Measurements from ENCODE around the gene PLD6.
A peak's percentile ranks its signal among the peaks of the same experiment; 100 is the strongest.
"Not testable (repeated sequence)": the region's sequence is repeated elsewhere in the genome, so short reads cannot be mapped to it uniquely, and the experiment has no call there.

The PLD6 gene

GRCh38 chr17:17206124-17206912 is at the start of gene PLD6:
PLD6 (minus strand) TSS chr17:17206333; CDS start chr17:17206286, 47 bp downstream.
- DNase-seq, result peak; percentile 86

GRCh38 chr17:17255689-17256088 is 49.6 kb upstream of the PLD6 start:
- DNase-seq, result not testable (repeated sequence)

DNA sequence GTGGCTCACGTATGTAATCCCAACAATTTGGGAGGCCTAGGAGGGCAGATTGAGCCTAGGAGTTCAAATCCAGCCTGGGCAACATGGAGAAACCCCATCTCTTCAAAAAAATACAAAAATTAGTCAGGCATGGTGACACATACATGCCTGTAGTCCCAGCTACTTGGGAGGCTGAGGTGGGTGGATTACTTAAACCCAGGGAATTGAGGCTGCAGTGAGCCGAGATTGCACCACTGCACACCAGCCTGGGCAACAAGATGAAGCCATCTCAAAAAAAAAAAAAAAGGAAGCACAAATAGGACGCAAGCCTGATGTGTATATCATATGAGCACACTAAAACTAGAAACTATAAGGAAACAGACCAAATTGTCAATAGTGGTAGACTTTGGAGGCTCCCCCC is 47.9 kb upstream of the PLD6 start:
- DNase-seq, result no peak

- no peak for DNase-seq
These were observed 47.3 kb upstream of the PLD6 start for GRCh38 chr17:17253406-17253805.

- DNase-seq, result no peak
These were observed 46.1 kb upstream of the PLD6 start for GRCh38 chr17:17252149-17252661.

DNA sequence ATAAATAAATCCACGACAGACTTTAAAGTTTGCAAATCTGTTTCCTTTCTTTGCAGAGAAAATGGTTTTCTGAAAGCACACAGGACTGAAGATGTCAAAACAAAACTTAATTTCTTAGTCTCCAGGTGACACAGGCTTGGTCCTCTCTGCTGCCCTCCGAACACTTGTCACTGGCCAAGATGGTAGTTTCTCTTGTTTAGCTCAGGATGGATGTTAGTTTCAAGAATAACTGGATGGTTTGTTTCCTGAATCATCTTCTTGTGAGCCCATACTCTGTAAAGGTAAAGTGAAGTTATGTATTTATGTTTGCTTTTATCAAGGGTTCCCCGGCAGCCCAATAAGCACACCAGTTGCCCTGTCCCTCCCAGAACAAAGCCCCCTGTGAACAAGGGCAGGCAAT is 40.7 kb upstream of the PLD6 start:
- no peak for DNase-seq

- DNase-seq, result no peak
These were observed 37.0 kb upstream of the PLD6 start for GRCh38 chr17:17243163-17243562.

- no peak for DNase-seq
These were observed 36.1 kb upstream of the PLD6 start for GRCh38 chr17:17242246-17242645.

DNA sequence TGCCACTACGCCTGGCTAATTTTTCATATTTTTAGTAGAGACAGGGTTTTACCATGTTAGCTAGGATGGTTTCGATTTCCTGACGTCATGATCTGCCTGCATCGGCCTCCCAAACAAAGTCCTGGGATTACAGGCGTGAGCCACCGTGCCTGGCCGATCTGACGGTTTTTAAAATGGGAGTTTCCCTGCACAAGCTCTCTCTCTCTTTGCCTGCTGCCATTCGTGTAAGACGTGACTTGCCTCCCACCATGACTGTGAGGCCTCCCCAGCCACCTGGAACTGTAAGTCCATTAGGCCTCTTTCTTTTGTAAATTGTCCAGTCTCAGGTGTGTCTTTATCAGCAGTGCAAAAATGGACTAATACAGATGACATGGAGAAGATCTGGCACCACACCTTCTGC is 35.5 kb upstream of the PLD6 start:
- no peak for DNase-seq

- no peak for DNase-seq
These were observed 33.7 kb upstream of the PLD6 start for GRCh38 chr17:17239832-17240231.

DNA sequence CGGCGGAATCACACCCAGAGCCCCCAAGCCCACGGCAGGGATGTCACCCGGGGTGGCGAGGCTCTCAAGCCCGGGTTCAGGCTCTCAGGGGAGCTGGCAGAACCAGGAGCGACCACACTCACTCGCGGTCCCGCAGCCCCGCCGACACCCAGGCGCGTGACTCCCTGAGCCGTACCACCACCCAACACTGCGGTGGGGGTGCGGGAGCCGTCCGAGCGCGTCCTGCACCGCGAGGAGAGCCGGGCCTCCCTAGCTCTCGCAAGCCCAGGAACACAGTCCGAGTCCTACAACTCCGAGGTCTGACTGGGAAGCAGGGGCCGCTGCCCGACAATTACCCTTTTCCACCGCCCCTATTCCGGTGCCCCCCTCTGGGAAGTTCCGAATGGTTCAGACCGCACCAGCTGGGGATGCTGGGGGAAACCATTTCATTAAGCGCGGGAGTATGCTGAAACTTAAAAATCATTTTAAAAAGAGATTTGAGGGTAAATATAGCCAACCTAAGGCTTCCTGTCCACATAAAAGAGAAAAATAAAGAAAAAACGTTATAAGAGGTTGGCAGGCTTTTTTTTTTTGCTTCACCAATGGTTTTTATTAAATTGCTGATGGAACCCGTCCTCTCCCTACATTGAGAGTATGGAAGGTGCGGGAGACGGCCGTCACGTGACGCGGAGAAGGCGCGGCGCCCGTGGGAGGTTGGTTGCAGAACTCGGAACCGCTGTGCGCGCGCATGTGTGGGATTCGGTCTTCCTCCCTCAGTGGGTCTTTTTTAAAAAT is 31.1 kb upstream of the PLD6 start, which contains the start of gene FLCN:
FLCN (minus strand) TSS at position 143 of the 774 bp plus-strand sequence. CDS start 9,031 bp downstream, outside the sequence.
- DNase-seq, result peak; percentile 99

DNA sequence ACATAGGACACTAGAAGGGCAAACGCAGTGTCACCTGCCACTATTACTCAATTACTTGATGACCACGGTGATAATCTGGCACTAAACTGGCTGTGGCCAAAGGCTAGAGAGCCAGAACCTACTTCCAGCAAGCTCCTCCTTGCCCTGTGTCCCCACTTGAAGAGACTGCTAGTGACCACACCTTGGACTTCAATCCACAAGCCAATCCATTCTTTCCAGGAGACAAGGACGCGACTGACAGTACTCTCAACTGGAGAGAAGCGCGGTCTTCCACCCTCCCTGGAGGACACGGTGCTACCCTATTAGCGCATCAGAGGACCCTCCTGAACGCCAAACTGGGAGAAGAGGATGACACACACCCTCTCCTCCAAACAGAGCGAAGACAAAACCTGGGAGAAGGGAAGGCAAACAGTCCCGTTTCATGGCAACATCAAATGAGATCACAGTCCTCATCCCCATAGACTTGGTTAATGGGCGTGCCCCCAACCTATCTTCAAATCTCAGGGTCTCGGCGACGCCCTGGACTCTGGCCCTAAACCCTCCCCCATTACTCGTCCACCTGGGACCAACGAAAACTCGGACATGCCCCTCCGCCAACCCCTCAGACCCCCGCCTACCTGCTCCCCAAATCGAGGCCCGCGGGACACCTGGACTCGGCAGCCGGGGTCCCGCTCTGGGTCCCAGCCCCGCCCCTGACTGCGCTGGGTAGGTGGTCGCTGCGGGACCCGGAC is 30.3 kb upstream of the PLD6 start:
- no peak for DNase-seq

DNA sequence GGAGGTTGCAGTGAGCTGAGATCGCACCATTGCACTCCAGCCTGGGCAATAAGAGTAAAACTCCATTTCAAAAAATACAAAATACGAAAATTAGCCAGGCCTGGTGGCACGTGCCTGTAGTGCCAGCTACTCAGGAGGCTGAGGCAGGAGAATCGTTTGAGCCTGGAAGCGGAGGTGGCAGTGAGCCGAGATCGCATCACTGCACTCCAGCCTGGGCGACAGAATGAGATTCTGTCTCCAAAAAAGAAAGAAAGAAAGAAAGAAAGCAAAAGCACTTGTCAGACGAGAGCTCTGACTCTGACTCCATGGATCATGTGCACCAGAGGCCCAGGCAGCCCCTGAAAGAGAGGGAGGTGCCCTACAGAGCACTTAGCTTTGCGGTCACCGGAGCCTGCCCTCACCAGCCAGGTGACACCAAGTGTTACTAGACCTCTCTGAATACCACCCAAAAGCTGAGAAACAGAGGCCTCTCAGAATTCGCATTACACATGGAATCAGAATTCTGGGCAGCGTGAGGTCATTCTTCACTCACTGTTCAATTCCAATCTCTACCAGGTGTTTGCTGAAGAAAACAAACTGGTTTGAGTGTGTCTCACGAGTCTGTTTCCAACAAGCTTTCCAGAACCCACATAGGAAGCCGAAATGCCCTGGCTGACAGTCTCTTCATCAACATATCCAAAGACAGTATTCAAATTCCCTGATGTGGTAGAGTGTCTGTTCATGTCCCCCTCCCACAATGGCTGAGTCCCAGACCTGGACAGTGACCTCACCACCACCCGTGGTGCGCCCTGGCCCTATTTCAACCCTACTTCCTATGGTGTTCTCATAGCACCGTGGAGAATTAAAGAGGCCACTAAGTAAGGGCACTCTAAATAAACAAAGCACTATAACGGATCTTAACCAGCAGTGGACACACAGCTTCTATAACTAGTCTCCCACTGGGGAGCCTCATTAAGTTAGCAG is 29.4 kb upstream of the PLD6 start:
- DNase-seq, result peak; percentile 18

- DNase-seq, result no peak
These were observed 26.1 kb upstream of the PLD6 start for GRCh38 chr17:17232303-17232621.

GRCh38 chr17:17231621-17232302 is 25.6 kb upstream of the PLD6 start:
- DNase-seq, result no peak

- DNase-seq, result no peak
These were observed 23.6 kb upstream of the PLD6 start for GRCh38 chr17:17229416-17230384.

GRCh38 chr17:17228521-17229279 is 22.6 kb upstream of the PLD6 start:
- DNase-seq, result no peak

GRCh38 chr17:17227608-17228520 is 21.7 kb upstream of the PLD6 start:
- no peak for DNase-seq
